ENCODE data around the gene PRCC. TPM values are rescaled to one million over a fixed set of nuclear protein-coding genes. Genes with fewer than 3 reads are reported as not detected.

Gene PRCC
- total RNA-seq, 4 donors from 2014 or later, result 43.3 to 114 (median 46.3) TPM

DNA sequence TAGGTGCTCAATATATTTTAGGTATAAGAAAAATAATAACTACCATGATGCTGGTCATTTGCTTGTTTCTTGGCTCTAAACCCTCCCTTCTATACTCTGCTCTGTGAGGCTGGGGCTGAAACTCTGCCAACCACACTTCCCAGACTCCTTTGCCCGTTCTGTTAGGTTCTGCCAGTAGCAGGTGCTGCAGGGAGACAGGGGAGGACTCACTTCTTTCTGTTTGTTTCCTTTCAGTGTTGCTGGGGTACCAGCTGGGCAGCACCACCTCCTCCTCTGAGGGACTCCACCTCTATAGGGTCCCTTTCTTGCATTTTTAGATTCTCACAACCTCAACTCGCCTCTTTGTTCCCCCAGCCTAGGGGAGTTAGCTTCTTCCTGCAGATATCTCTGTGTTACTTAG, 66.3 kb downstream of the PRCC start:
- Histone ChIP-seq H3K9me3 (no peaks in the 10 kb centered on the region), H3K4me3 (no peak overlapping the region), H3K4me1 (no peaks in the 10 kb centered on the region), H3K27me3 (no peaks in the 10 kb centered on the region), H3K36me3 (no peaks in the 10 kb centered on the region), H3K27ac (no peak overlapping the region)
- no peak for TF ChIP-seq POLR2A (IDR thresholded peaks at IDR 0.05)
- no peak for DNase-seq

DNA sequence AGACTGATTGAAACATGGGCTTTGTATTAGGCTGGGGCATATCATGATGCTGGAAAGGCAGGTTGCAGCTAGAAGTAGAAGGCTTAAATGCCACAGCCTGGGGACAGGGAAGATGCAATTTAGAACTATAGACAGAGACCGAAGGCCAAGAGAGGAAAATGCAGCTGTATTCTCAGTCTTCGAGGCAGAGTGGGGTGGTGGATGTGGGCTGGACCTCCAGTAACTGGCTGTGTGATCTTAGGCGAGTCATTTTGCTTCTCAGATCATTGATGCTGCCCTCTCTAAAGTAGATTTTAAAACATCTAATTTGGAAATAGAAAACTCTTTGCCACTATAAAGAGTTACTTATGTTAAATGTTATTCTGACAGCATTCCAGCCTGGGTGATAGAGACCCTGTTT, 67.0 kb downstream of the PRCC start:
- H3K27me3 ChIP-seq, result no peaks in the 10 kb centered on the region
- H3K9me3 ChIP-seq, result no peaks in the 10 kb centered on the region
- TF ChIP-seq, protein P1, sequence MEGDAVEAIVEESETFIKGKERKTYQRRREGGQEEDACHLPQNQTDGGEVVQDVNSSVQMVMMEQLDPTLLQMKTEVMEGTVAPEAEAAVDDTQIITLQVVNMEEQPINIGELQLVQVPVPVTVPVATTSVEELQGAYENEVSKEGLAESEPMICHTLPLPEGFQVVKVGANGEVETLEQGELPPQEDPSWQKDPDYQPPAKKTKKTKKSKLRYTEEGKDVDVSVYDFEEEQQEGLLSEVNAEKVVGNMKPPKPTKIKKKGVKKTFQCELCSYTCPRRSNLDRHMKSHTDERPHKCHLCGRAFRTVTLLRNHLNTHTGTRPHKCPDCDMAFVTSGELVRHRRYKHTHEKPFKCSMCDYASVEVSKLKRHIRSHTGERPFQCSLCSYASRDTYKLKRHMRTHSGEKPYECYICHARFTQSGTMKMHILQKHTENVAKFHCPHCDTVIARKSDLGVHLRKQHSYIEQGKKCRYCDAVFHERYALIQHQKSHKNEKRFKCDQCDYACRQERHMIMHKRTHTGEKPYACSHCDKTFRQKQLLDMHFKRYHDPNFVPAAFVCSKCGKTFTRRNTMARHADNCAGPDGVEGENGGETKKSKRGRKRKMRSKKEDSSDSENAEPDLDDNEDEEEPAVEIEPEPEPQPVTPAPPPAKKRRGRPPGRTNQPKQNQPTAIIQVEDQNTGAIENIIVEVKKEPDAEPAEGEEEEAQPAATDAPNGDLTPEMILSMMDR (IDR thresholded peaks at IDR 0.05), result no peak
- TF ChIP-seq POLR2A (IDR thresholded peaks at IDR 0.05), result no peak
- no peak for DNase-seq
- H3K4me1 ChIP-seq, result no peaks in the 10 kb centered on the region
- H3K27ac ChIP-seq, result no peak overlapping the region
- no peak overlapping the region for H3K4me3 ChIP-seq
- H3K36me3 ChIP-seq, result no peaks in the 10 kb centered on the region

DNA sequence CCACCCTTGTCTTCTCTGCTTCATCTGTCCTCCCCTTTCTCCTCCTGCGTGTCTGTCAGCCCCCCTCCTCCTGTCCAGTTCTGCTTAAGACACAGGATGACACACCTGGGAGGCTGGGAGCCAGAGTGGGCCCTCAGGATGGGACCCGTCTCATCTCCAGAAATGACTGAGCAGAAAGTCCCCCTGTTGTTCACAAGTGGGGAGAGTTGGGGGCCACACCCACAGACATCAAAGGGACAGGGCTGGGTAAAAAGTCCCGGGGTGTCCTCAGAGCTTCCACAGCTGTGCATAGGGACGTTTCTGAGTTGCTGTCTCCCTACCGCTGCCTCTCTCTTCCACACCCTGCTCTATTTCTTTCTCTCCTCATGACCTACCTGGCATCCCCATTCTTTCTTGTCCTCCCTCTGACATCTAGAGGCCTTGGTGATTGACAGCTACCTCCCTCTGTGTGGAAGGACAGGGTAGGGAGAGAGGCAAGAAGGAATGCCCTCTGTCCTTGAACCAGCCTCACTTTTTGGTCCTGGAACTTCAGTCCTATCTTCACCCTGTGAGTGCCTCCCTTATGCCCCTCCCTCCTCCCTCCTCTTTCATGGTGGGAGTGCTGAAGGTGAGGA, 68.8 kb downstream of the PRCC start:
- no peak overlapping the region for H3K4me3 ChIP-seq

DNA sequence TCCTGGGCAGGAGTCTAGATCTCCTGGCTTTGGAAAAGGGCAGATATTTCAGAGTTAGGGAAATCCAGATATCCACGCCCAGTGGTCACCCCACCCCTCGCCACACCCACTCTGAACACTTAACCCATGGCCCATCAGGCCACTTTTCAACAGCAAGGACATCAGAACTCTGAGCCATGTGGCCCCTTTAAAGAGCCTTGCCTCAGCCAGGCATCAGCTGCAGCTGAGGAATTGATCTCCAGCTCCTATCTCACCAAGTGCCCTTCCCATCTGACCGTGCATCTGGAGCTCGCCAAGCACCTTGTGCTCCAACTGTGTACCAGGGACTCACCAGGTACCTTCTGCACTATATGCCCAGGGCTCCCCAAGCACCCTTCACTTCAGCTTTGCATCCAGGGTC, 69.6 kb downstream of the PRCC start:
- TF ChIP-seq, protein P1 (IDR thresholded peaks at IDR 0.05), result no peak
- TF ChIP-seq POLR2A (IDR thresholded peaks at IDR 0.05), result no peak
- Histone ChIP-seq H3K36me3 (no peaks in the 10 kb centered on the region), H3K27me3 (no peaks in the 10 kb centered on the region), H3K9me3 (no peaks in the 10 kb centered on the region), H3K4me1 (no peaks in the 10 kb centered on the region), H3K27ac (no peak overlapping the region), H3K4me3 (no peak overlapping the region)
- no peak for DNase-seq

More for the DNA sequence above, 68.8 kb downstream of the PRCC start:
- no peaks in the 10 kb centered on the region for H3K27me3 ChIP-seq
- H3K27ac ChIP-seq, result no peak overlapping the region
- H3K36me3 ChIP-seq, result no peaks in the 10 kb centered on the region
- H3K4me1 ChIP-seq, result no peaks in the 10 kb centered on the region
- TF ChIP-seq POLR2A (IDR thresholded peaks at IDR 0.05), result no peak
- TF ChIP-seq, protein P1 (IDR thresholded peaks at IDR 0.05), result no peak
- no peaks in the 10 kb centered on the region for H3K9me3 ChIP-seq
- no peak for DNase-seq

DNA sequence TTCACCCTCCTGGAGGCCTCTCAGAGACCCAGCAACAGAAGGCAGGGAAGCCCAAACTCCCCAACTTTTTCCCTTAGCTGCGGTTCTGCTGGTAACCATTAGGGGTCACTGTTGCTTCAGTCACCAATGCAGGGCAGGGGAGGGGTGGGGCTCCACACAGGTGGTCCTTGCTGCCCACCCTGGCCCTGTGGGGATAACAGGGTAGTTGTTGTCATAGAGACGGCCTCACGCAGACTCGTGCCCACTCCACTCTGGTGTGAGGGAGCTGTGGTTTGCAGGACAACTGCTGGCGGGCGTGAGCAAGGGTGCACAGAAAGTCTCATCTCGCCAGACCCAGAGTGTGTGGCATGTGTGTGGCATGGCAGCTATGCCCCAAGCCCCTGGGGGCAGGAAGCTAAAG, 71.6 kb downstream of the PRCC start:
- Histone ChIP-seq H3K27me3 (peaks cover 0 to 2% of the 10 kb centered on the region in 2 donors), H3K27ac (no peak overlapping the region), H3K36me3 (no peaks in the 10 kb centered on the region), H3K4me1 (no peaks in the 10 kb centered on the region), H3K4me3 (no peak overlapping the region), H3K9me3 (no peaks in the 10 kb centered on the region)
- peak in 2 of 3 donors; percentile 29 to 53 for DNase-seq
- TF ChIP-seq POLR2A (IDR thresholded peaks at IDR 0.05), result no peak
- TF ChIP-seq, protein P1 (IDR thresholded peaks at IDR 0.05), result peak in 5 of 6 experiments; percentile 55 to 81 (median 69)

DNA sequence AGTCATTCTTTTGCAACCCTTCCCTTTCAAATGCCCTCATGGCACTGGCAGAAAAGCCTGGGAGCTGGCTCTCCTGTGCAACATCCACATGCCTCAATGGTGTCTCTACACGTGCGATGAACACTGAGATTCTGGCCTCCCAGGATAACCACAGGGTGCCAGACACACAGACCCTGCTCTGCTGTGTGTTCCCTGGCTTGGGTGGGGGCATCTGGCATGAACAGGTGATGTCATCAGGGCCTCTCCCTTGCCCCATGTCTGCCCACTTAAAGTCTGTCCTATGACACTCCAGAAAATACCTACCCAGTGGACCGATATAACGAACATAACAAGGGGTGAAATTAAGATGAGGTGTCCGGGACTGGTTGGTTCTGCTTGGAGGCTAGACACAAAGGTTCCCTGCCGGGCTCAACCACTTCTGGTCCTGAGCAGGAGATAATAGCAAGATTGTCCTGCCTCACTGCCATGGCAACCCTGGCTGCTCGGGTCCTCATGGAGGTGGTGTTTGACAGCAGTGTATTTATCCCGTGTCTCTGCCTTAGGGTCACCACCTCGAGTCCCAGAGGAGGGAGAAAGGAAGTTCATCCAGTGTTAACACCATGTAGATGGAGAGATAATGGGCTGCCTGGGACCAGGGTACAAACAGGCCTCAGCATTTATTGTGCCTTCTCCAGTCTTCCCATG, 72.2 kb downstream of the PRCC start:
- Histone ChIP-seq H3K4me1 (no peaks in the 10 kb centered on the region), H3K27me3 (peaks cover 0 to 8% of the 10 kb centered on the region in 2 donors), H3K9me3 (no peaks in the 10 kb centered on the region), H3K36me3 (no peaks in the 10 kb centered on the region), H3K27ac (no peak overlapping the region), H3K4me3 (no peak overlapping the region)
- TF ChIP-seq, protein P1 (IDR thresholded peaks at IDR 0.05), result no peak
- TF ChIP-seq POLR2A (IDR thresholded peaks at IDR 0.05), result no peak
- DNase-seq, result no peak
